ENCODE measurements around the gene ARSB. TPM values are rescaled to one million over a fixed set of nuclear protein-coding genes. Genes with fewer than 3 reads are reported as not detected.

Gene ARSB
- total and polyA plus RNA-seq, 10 of the 15 experiments (the other 5 are each of a cell fraction or from before 2014, with no cell fraction given): 1.2 to 8.2 (median 6.1) TPM

DNA sequence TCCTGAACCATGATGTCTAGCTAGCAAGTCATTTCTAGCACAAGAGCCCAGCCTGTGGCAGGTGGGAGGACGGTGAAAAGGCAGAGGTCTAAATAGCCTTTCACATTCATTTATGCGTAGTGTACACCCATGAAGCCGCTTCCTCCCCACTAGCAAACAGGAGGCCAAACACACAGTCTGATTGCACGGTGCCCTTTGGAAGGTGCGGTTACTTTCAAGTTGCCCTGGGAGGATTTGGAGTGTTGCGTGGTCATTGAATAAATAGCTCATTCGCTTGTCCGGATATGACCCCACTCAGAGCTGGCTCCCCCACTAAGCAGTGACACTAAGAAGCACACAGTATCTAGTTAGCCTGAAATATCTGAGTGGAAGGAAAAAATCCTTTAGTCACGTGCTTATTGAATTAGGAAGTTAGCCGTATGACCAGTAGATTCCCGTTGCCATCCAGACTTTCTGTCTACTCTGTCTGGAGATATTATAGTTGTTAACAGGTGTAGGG lies 664 bp upstream of the ARSB start (continued):
- no peak for TF ChIP-seq PAX5 (IDR thresholded peaks at IDR 0.05; ENCODE audit: borderline replicate concordance, low read depth, low read length)
- no peak for TF ChIP-seq SMAD1 (IDR thresholded peaks at IDR 0.05; ENCODE audit: low read depth, partially characterized antibody)
- no peak for TF ChIP-seq CHD4 (IDR thresholded peaks at IDR 0.05)
- TF ChIP-seq, protein P1, sequence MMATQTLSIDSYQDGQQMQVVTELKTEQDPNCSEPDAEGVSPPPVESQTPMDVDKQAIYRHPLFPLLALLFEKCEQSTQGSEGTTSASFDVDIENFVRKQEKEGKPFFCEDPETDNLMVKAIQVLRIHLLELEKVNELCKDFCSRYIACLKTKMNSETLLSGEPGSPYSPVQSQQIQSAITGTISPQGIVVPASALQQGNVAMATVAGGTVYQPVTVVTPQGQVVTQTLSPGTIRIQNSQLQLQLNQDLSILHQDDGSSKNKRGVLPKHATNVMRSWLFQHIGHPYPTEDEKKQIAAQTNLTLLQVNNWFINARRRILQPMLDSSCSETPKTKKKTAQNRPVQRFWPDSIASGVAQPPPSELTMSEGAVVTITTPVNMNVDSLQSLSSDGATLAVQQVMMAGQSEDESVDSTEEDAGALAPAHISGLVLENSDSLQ (IDR thresholded peaks at IDR 0.05): no peak
- TF ChIP-seq, protein P2, sequence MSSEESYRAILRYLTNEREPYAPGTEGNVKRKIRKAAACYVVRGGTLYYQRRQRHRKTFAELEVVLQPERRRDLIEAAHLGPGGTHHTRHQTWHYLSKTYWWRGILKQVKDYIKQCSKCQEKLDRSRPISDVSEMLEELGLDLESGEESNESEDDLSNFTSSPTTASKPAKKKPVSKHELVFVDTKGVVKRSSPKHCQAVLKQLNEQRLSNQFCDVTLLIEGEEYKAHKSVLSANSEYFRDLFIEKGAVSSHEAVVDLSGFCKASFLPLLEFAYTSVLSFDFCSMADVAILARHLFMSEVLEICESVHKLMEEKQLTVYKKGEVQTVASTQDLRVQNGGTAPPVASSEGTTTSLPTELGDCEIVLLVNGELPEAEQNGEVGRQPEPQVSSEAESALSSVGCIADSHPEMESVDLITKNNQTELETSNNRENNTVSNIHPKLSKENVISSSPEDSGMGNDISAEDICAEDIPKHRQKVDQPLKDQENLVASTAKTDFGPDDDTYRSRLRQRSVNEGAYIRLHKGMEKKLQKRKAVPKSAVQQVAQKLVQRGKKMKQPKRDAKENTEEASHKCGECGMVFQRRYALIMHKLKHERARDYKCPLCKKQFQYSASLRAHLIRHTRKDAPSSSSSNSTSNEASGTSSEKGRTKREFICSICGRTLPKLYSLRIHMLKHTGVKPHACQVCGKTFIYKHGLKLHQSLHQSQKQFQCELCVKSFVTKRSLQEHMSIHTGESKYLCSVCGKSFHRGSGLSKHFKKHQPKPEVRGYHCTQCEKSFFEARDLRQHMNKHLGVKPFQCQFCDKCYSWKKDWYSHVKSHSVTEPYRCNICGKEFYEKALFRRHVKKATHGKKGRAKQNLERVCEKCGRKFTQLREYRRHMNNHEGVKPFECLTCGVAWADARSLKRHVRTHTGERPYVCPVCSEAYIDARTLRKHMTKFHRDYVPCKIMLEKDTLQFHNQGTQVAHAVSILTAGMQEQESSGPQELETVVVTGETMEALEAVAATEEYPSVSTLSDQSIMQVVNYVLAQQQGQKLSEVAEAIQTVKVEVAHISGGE (CRISPR knock-in tag; IDR thresholded peaks at IDR 0.05): no peak
- no peak for TF ChIP-seq ZNF274 (IDR thresholded peaks at IDR 0.05; ENCODE audit: insufficient read depth, insufficient read length)
- no peak for TF ChIP-seq SIX5 (IDR thresholded peaks at IDR 0.05; ENCODE audit: low read depth, low read length, severe bottlenecking)
- no peak for TF ChIP-seq SREBF1 (IDR thresholded peaks at IDR 0.05; ENCODE audit: low read length)
- TF ChIP-seq, protein P3, sequence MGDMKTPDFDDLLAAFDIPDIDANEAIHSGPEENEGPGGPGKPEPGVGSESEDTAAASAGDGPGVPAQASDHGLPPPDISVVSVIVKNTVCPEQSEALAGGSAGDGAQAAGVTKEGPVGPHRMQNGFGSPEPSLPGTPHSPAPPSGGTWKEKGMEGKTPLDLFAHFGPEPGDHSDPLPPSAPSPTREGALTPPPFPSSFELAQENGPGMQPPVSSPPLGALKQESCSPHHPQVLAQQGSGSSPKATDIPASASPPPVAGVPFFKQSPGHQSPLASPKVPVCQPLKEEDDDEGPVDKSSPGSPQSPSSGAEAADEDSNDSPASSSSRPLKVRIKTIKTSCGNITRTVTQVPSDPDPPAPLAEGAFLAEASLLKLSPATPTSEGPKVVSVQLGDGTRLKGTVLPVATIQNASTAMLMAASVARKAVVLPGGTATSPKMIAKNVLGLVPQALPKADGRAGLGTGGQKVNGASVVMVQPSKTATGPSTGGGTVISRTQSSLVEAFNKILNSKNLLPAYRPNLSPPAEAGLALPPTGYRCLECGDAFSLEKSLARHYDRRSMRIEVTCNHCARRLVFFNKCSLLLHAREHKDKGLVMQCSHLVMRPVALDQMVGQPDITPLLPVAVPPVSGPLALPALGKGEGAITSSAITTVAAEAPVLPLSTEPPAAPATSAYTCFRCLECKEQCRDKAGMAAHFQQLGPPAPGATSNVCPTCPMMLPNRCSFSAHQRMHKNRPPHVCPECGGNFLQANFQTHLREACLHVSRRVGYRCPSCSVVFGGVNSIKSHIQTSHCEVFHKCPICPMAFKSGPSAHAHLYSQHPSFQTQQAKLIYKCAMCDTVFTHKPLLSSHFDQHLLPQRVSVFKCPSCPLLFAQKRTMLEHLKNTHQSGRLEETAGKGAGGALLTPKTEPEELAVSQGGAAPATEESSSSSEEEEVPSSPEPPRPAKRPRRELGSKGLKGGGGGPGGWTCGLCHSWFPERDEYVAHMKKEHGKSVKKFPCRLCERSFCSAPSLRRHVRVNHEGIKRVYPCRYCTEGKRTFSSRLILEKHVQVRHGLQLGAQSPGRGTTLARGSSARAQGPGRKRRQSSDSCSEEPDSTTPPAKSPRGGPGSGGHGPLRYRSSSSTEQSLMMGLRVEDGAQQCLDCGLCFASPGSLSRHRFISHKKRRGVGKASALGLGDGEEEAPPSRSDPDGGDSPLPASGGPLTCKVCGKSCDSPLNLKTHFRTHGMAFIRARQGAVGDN (IDR thresholded peaks at IDR 0.05): no peak
- TF ChIP-seq, protein P4, sequence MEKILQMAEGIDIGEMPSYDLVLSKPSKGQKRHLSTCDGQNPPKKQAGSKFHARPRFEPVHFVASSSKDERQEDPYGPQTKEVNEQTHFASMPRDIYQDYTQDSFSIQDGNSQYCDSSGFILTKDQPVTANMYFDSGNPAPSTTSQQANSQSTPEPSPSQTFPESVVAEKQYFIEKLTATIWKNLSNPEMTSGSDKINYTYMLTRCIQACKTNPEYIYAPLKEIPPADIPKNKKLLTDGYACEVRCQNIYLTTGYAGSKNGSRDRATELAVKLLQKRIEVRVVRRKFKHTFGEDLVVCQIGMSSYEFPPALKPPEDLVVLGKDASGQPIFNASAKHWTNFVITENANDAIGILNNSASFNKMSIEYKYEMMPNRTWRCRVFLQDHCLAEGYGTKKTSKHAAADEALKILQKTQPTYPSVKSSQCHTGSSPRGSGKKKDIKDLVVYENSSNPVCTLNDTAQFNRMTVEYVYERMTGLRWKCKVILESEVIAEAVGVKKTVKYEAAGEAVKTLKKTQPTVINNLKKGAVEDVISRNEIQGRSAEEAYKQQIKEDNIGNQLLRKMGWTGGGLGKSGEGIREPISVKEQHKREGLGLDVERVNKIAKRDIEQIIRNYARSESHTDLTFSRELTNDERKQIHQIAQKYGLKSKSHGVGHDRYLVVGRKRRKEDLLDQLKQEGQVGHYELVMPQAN (conservative IDR thresholded peaks at IDR 0.05): no peak
- no peak for TF ChIP-seq MEF2B (IDR thresholded peaks at IDR 0.05; ENCODE audit: partially characterized antibody, poor library complexity, severe bottlenecking)
- TF ChIP-seq SUZ12 (IDR thresholded peaks at IDR 0.05; ENCODE audit: unreplicated experiment): no peak
- TF ChIP-seq TCF7 (IDR thresholded peaks at IDR 0.05; ENCODE audit: borderline replicate concordance): no peak
- peak; percentile 96 for TF ChIP-seq IRF4 (IDR thresholded peaks at IDR 0.05; ENCODE audit: low read depth, low read length)
- TF ChIP-seq NFYB (IDR thresholded peaks at IDR 0.05; ENCODE audit: insufficient read depth, low read depth, low read length): no peak
- TF ChIP-seq, protein P5, sequence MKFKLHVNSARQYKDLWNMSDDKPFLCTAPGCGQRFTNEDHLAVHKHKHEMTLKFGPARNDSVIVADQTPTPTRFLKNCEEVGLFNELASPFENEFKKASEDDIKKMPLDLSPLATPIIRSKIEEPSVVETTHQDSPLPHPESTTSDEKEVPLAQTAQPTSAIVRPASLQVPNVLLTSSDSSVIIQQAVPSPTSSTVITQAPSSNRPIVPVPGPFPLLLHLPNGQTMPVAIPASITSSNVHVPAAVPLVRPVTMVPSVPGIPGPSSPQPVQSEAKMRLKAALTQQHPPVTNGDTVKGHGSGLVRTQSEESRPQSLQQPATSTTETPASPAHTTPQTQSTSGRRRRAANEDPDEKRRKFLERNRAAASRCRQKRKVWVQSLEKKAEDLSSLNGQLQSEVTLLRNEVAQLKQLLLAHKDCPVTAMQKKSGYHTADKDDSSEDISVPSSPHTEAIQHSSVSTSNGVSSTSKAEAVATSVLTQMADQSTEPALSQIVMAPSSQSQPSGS (IDR thresholded peaks at IDR 0.05; ENCODE audit: low read length): peak; percentile 87; the same call in 1 of the 2 replicates
- TF ChIP-seq RFX5 (IDR thresholded peaks at IDR 0.05; ENCODE audit: low read depth, low read length): no peak
- peak; percentile 49; the same call in 1 of the 2 replicates for TF ChIP-seq BACH1 (IDR thresholded peaks at IDR 0.05; ENCODE audit: borderline replicate concordance)
- TF ChIP-seq ATF7 (IDR thresholded peaks at IDR 0.05; ENCODE audit: low read depth): peak; percentile 64

All from GM12878 (cell line).